ENCODE results near the gene KAZN. TPM values are rescaled to one million over a fixed set of nuclear protein-coding genes. Genes with fewer than 3 reads are reported as not detected.

KAZN gene
- total RNA-seq, 3 donors from 2014 or later: 12.2 to 16.4 (median 16.2) TPM

- intact Hi-C loops (cut with DNase I; ENCODE audit: low total_unique reads): no loop called here
- H3K36me3 ChIP-seq: no peaks in the 10 kb centered on the region
- H3K9me3 ChIP-seq: no peaks in the 10 kb centered on the region
- no peak for DNase-seq (ENCODE audit: low spot score in 2 of 2)
- H3K4me1 ChIP-seq: no peaks in the 10 kb centered on the region
- TF ChIP-seq POLR2A (IDR thresholded peaks at IDR 0.05) (no peak), CTCF (IDR thresholded peaks at IDR 0.05) (no peak), POLR2AphosphoS5 (IDR thresholded peaks at IDR 0.05) (no peak)
- H3K4me3 ChIP-seq: no peak overlapping the region
- no peaks in the 10 kb centered on the region for H3K27me3 ChIP-seq
- no peak overlapping the region for H3K27ac ChIP-seq
Observed at GRCh38 chr1:14715266-14715665, 116.8 kb downstream of the KAZN start.

GRCh38 chr1:14715802-14716201 lies 117.3 kb downstream of the KAZN start:
- no peak overlapping the region for H3K27ac ChIP-seq

GRCh38 chr1:14716474-14716873 lies 118.0 kb downstream of the KAZN start:
- no peaks in the 10 kb centered on the region for H3K9me3 ChIP-seq
- DNase-seq (ENCODE audit: low spot score in 2 of 2): no peak
- H3K36me3 ChIP-seq: no peaks in the 10 kb centered on the region
- H3K27ac ChIP-seq: no peak overlapping the region
- no peak for TF ChIP-seq POLR2AphosphoS5 (IDR thresholded peaks at IDR 0.05)
- no peak for TF ChIP-seq POLR2A (IDR thresholded peaks at IDR 0.05)
- no peak for TF ChIP-seq CTCF (IDR thresholded peaks at IDR 0.05)
- H3K4me3 ChIP-seq: no peak overlapping the region
- H3K27me3 ChIP-seq: no peaks in the 10 kb centered on the region
- no peaks in the 10 kb centered on the region for H3K4me1 ChIP-seq
- intact Hi-C loops (cut with DNase I; ENCODE audit: low total_unique reads): no loop called here

More at GRCh38 chr1:14715802-14716201, 117.3 kb downstream of the KAZN start:
- no peak for DNase-seq (ENCODE audit: low spot score in 2 of 2)
- TF ChIP-seq POLR2AphosphoS5 (IDR thresholded peaks at IDR 0.05) (no peak), CTCF (IDR thresholded peaks at IDR 0.05) (no peak), POLR2A (IDR thresholded peaks at IDR 0.05) (no peak)
- Histone ChIP-seq H3K27me3 (no peaks in the 10 kb centered on the region), H3K4me1 (no peaks in the 10 kb centered on the region), H3K9me3 (no peaks in the 10 kb centered on the region), H3K36me3 (no peaks in the 10 kb centered on the region), H3K4me3 (no peak overlapping the region)
- intact Hi-C loops (cut with DNase I; ENCODE audit: low total_unique reads): no loop called here

- no peaks in the 10 kb centered on the region for H3K4me1 ChIP-seq
Observed at GRCh38 chr1:14718476-14718875, 120.0 kb downstream of the KAZN start.

GRCh38 chr1:14723401-14723800 lies 124.9 kb downstream of the KAZN start:
- no peak overlapping the region for H3K4me3 ChIP-seq
- no peaks in the 10 kb centered on the region for H3K27me3 ChIP-seq
- TF ChIP-seq CTCF (IDR thresholded peaks at IDR 0.05): no peak
- TF ChIP-seq POLR2A (IDR thresholded peaks at IDR 0.05): no peak
- no peak for TF ChIP-seq POLR2AphosphoS5 (IDR thresholded peaks at IDR 0.05)
- no peak overlapping the region for H3K27ac ChIP-seq
- no peak for DNase-seq (ENCODE audit: low spot score in 2 of 2)
- no peaks in the 10 kb centered on the region for H3K9me3 ChIP-seq
- intact Hi-C loops (cut with DNase I; ENCODE audit: low total_unique reads): no loop called here
- no peaks in the 10 kb centered on the region for H3K36me3 ChIP-seq
- H3K4me1 ChIP-seq: no peaks in the 10 kb centered on the region

More at GRCh38 chr1:14718476-14718875, 120.0 kb downstream of the KAZN start:
- no peak for TF ChIP-seq POLR2A (IDR thresholded peaks at IDR 0.05)
- no peak for TF ChIP-seq CTCF (IDR thresholded peaks at IDR 0.05)
- TF ChIP-seq POLR2AphosphoS5 (IDR thresholded peaks at IDR 0.05): no peak
- no peaks in the 10 kb centered on the region for H3K36me3 ChIP-seq
- intact Hi-C loops (cut with DNase I; ENCODE audit: low total_unique reads): no loop called here
- H3K27ac ChIP-seq: no peak overlapping the region
- H3K9me3 ChIP-seq: no peaks in the 10 kb centered on the region
- no peak overlapping the region for H3K4me3 ChIP-seq
- no peaks in the 10 kb centered on the region for H3K27me3 ChIP-seq
- DNase-seq (ENCODE audit: low spot score in 2 of 2): no peak
